ENCODE data around the gene SHB.

DNA sequence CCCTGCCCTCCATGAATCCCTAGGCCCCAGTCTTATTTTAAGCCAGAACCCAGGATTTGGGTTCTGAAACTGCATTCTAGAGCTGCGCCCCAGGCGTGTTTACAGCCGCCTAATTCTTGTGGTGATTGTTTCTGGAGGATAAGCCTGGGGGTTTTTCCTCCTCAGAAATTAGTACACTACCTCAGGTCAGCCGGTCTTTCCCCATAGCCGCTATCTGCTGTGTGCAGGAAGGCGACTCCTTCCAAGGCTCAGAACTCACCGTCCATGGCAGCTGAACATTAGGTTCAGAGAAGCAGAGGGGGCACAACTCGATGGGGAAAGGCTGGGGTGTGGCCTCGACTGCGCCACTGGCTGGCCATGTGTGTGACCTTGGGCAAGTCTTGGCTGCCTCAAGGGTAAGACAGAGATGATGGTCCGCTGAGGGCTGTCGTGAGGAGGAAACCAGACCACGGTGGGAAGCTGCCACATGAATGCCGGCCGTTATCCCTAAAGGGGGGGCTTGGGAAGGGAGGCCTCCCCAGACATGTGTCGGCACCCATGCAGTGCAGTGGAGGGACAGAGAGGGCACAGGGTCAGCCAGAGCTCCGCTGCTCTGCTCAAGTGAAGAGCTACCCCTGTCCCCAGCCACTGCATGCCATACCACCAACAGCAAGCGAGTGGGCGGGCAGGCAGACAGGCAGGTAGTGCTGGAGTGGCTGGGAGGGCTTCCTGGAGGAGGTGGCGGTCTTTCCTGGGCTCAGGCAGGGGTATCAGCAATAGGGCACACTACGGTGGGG, 28.9 kb downstream of the SHB start:
- TF ChIP-seq, protein P1, sequence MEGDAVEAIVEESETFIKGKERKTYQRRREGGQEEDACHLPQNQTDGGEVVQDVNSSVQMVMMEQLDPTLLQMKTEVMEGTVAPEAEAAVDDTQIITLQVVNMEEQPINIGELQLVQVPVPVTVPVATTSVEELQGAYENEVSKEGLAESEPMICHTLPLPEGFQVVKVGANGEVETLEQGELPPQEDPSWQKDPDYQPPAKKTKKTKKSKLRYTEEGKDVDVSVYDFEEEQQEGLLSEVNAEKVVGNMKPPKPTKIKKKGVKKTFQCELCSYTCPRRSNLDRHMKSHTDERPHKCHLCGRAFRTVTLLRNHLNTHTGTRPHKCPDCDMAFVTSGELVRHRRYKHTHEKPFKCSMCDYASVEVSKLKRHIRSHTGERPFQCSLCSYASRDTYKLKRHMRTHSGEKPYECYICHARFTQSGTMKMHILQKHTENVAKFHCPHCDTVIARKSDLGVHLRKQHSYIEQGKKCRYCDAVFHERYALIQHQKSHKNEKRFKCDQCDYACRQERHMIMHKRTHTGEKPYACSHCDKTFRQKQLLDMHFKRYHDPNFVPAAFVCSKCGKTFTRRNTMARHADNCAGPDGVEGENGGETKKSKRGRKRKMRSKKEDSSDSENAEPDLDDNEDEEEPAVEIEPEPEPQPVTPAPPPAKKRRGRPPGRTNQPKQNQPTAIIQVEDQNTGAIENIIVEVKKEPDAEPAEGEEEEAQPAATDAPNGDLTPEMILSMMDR (conservative IDR thresholded peaks at IDR 0.05), result no peak
- no peak for TF ChIP-seq EZH2 (IDR thresholded peaks at IDR 0.05; ENCODE audit: low read depth)
